Heart right ventricle (tissue), 16 donors: Measurements from ENCODE around the gene PJVK. TPM values are rescaled to one million over a fixed set of nuclear protein-coding genes. Genes with fewer than 3 reads are reported as not detected.

ENCODE experiments used
- ATAC-seq, 8 donors: fragments of 200-7000 bp; cut with Tn5 transposase; one replicate each; pipeline ENCODE4 v1.9.1; 2020; ENCODE audit warnings: mild to moderate bottlenecking in 8 of 8, moderate library complexity in 8 of 8, moderate number of reproducible peaks in 1 of 8
- DNase-seq, 2 donors: peaks; one replicate each; pipeline ENCODE4 v3.0.0-alpha.2; 2020
- H3K27ac ChIP-seq, 10 donors: fragments of 200-600 bp; sonication (generic) in 2 of 10; one replicate each; pipeline versions ENCODE4 v1.5.0 to v1.8.0; 2020 to 2022; ENCODE audit warnings: mild to moderate bottlenecking in 3 of 10
- H3K27me3 ChIP-seq, 7 donors: fragments of 200-600 bp; one replicate each; pipeline ENCODE4 v1.8.0; 2021 to 2022; ENCODE audit warnings: mild to moderate bottlenecking in 2 of 7
- H3K36me3 ChIP-seq, 9 donors: fragments of 200-600 bp; sonication (generic) in 1 of 9; one replicate each; pipeline versions ENCODE4 v1.5.0 to v1.8.0; 2020 to 2022; ENCODE audit warnings: mild to moderate bottlenecking in 2 of 9
- H3K4me1 ChIP-seq, 9 donors: fragments of 200-600 bp; sonication (generic) in 1 of 9; one replicate each; pipeline versions ENCODE4 v1.5.0 to v1.8.0; 2020 to 2022; ENCODE audit warnings: mild to moderate bottlenecking in 4 of 9
- H3K4me3 ChIP-seq, 10 donors: fragments of 200-600 bp; sonication (generic) in 2 of 10; one replicate each; pipeline versions ENCODE4 v1.5.0 to v1.8.0; 2020 to 2022; ENCODE audit warnings: mild to moderate bottlenecking in 7 of 10, moderate library complexity in 2 of 10
- H3K9me3 ChIP-seq, 11 donors: fragments of 200-600 bp in 10 of 11; sonication (generic) in 2 of 11; one replicate each; pipeline versions ENCODE4 v1.5.0 to v1.8.0; 2013 to 2022; ENCODE audit warnings: mild to moderate bottlenecking in 2 of 11, control low read depth in 1 of 11, moderate library complexity in 1 of 11
- WGBS, 2 donors: extraction: QIAGEN DNeasy Blood & Tissue Kit; methylation state at CpG; one replicate each; pipeline ENCODE4 v1.1.7; 2013; ENCODE audit warnings: inconsistent platforms in 1 of 2; 5-methylcytosine and 5-hydroxymethylcytosine counted together
- intact Hi-C, 10 donors: fragments of 100-400 bp; cut with DNase I; formaldehyde crosslinking; loops; one replicate each; pipeline versions ENCODE4 v1.11.1 to v1.14.2; 2022
- polyA plus RNA-seq, 2 donors: library from polyadenylated mRNA; stranded (reverse); fragments of 200-250 nt; gene quantifications; one replicate each; pipeline ENCODE4 v1.2.3, GENCODE V29; 2013
- total RNA-seq, 10 donors: library from RNA; stranded (reverse); fragmentation: NEBNext Ultra II Directional in 3 of 10; extraction: Animal tissue kit (Norgen Biotek cat#: 25700) in 3 of 10; gene quantifications; one replicate each; pipeline versions ENCODE4 v1.2.1 to v1.2.4, GENCODE V29; 2021 to 2023
- TF ChIP-seq, protein P1 (sequence below), 9 donors: fragments of 200-600 bp; sonication (generic) in 2 of 9; IDR thresholded peaks; one replicate each; pipeline versions ENCODE4 v1.5.0 to v1.8.0; 2021 to 2022; ENCODE audit warnings: antibody characterized with exemption in 9 of 9, mild to moderate bottlenecking in 5 of 9, moderate library complexity in 1 of 9
- donor health status: Arrhythmogenic right ventricular cardiomyopathy.
- donor health status: ischemic (EF 13 %, LVEDD 7.1; RV severe dilation, severe dysfunction).
- donor health status: healthy with polysubstance abuse.
- donor health status: DM: no; HTN: yes; CAD: no.
- donor health status: DM: no; HTN: no; CAD: no.
- donor health status: ischemic (EF 25% LVEDD 6.9; RV normal size, moderate dysfunction).
- donor health status: ischemic (EF 25% LVEDD 5.7; RV mildly dilated, moderate dysfunction).
- donor health status: healthy.
- donor health status: DM: yes; HTN: yes; CAD: no.
- donor health status: Ischemic cardiomyopathy.
- donor health status: ischemic (EF 35%, LVEDD 5.7; RV mildly dilated, moderate dysfunction).
- donor health status: nonischemic (EF 11% LVEDD 7.7; RV severe dilation, severe dysfunction).
- donor health status: DM: yes; HTN: yes; CAD: no.
- donor health status: PGD.
- donor health status: ischemic (EF 29% LVEDD 5.4; RV normal size, mild dysfunction).
- donor health status: nonischemic (EF 23%, LVEDD 6.1; RV moderate dilation, normal function).

Gene PJVK
- total and polyA plus RNA-seq, 12 donors = 0.54 to 6.6 (median 1.7) TPM

DNA sequence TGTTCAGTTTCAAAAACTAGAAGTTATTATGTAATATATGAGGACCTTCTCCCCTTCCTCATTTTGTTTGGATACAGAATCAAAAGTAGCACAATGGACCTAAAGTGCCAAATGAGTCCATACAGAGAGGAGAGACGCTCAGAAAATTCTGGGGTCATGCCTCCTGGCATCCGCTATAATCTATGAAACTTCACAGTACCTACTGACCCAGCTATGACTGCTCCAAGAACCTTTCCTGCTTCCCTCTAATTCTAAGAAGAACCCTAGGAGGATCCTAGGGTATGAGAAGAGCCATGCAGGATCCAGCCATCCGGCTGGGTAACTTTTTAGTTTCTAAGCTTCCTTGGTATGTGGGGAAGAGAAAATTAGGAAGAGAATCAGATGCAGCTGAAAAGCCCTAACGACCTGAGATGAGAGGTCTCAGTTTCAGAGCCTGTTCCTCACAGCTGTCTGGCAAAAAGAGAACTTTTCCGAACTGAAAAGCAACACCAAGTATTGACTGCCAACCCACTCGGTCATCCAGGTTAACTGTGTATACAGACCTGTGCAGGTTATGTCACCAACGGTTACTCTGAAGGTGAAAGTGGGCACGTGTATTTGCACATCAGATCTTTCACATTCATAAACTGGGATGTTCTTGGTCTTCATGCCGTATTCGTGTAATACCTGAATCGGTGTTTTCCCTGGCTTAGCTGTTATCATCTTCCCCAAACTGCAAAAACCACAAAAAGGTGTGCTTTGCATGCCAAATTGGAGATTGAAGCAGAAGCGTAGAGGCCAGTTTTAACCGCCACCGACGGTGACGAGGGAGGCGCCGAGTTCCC is 1.3 kb upstream of the PJVK start:
- intact Hi-C loops = loop anchor here in 3 of 10 donors (2.0 kb wide), 2 partner anchors 27 to 29 kb away; partner anchors contain the start of gene FKBP7 (in 2 of the 3)
- Histone ChIP-seq H3K9me3 (no peaks in the 10 kb centered on the region), H3K4me1 (peaks cover 10 to 40% (median 30%) of the 10 kb centered on the region in 9 donors), H3K36me3 (peaks cover 0 to 40% (median 7%) of the 10 kb centered on the region in 9 donors), H3K27ac (peak overlapping the region; percentile 94 to 99 (median 97)), H3K4me3 (peak overlapping the region; percentile 51 to 99 (median 86)), H3K27me3 (no peaks in the 10 kb centered on the region)
- TF ChIP-seq, protein P1, sequence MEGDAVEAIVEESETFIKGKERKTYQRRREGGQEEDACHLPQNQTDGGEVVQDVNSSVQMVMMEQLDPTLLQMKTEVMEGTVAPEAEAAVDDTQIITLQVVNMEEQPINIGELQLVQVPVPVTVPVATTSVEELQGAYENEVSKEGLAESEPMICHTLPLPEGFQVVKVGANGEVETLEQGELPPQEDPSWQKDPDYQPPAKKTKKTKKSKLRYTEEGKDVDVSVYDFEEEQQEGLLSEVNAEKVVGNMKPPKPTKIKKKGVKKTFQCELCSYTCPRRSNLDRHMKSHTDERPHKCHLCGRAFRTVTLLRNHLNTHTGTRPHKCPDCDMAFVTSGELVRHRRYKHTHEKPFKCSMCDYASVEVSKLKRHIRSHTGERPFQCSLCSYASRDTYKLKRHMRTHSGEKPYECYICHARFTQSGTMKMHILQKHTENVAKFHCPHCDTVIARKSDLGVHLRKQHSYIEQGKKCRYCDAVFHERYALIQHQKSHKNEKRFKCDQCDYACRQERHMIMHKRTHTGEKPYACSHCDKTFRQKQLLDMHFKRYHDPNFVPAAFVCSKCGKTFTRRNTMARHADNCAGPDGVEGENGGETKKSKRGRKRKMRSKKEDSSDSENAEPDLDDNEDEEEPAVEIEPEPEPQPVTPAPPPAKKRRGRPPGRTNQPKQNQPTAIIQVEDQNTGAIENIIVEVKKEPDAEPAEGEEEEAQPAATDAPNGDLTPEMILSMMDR (IDR thresholded peaks at IDR 0.05) = no peak
- no peak for ATAC-seq
- WGBS, 2 donors = 6% methylated on average over 18 of the region's 18 CpGs
- no peak for DNase-seq

DNA sequence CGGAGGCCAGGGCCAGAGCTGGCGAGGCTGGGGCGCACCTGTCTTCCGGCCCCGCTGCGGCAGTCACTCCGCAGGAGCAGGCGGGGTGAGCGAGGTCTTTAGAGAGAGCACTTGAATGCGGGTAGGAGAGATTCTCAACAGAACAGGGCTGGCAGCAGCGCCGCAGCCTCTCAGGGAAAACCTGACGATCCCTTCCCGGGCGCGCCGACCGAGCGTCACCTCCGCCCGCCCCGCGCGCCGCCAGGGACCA is 729 bp upstream of the PJVK start:
- no peaks in the 10 kb centered on the region for H3K27me3 ChIP-seq
- peaks cover 0 to 34% (median 7%) of the 10 kb centered on the region in 9 donors for H3K36me3 ChIP-seq
- peak overlapping the region; percentile 51 to 99 (median 86) for H3K4me3 ChIP-seq
- no peaks in the 10 kb centered on the region for H3K9me3 ChIP-seq
- H3K27ac ChIP-seq = peak overlapping the region; percentile 94 to 99 (median 97)
- intact Hi-C loops = loop anchor here in 3 of 10 donors (2.0 kb wide), 2 partner anchors 26 to 28 kb away; partner anchors contain the start of gene FKBP7 (in 2 of the 3)
- ATAC-seq (no peak), DNase-seq (no peak)
- 0 to 1% methylated on average over 25 of the region's 25 CpGs for WGBS, 2 donors
- TF ChIP-seq, protein P1 (IDR thresholded peaks at IDR 0.05) = no peak
- H3K4me1 ChIP-seq = peaks cover 10 to 40% (median 30%) of the 10 kb centered on the region in 9 donors

DNA sequence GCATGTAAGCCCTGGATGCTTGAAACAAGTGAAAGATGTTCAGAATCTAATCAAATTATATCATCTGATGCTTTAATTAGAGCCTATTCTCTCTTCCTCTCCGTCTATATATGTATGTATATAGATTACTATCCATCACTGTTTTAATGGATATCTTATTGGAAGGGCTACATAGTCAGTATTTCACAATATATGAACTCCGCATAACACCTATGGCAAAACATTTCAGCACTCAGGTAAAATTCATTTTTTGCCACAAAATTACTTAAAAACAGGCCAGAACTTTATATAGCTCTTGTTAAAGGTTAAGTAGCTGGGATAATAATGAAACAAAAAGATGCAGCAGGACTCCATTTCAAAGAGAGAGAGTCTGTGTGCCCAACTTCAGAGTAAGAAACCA is 1.2 kb downstream of the PJVK start:
- WGBS, 2 donors = 100% methylated on average over 2 of the region's 2 CpGs
- intact Hi-C loops = no loop called here
- TF ChIP-seq, protein P1 (IDR thresholded peaks at IDR 0.05) = no peak
- H3K27me3 ChIP-seq = no peaks in the 10 kb centered on the region
- no peak overlapping the region for H3K4me3 ChIP-seq
- H3K9me3 ChIP-seq = no peaks in the 10 kb centered on the region
- H3K27ac ChIP-seq = peak overlapping the region in 3 of 10 donors; percentile 94 to 99 (median 98)
- peaks cover 0 to 17% (median 0%) of the 10 kb centered on the region in 9 donors for H3K36me3 ChIP-seq
- DNase-seq (no peak), ATAC-seq (no peak)
- peaks cover 10 to 40% (median 30%) of the 10 kb centered on the region in 9 donors for H3K4me1 ChIP-seq

DNA sequence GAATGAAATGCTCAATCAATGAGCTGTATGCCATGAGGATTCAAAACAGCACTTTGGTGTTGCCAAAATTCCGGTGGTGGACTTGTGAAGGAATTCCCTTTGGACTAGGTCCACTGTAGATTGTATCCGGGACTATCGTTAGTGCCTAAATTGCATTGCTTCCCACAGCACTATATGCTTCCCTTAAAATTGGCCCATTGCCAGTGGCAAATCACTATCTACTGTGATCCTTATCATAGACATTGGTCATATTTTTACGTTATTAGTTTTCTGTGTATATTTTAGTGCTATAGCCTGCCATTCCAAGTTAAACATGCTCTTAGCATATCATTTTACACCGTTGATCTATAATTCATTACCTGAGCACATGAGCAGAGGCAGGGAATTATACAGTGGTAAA is 1.7 kb downstream of the PJVK start:
- DNase-seq = no peak
- Histone ChIP-seq H3K9me3 (no peaks in the 10 kb centered on the region), H3K27ac (no peak overlapping the region), H3K4me1 (peaks cover 10 to 38% (median 27%) of the 10 kb centered on the region in 9 donors), H3K27me3 (no peaks in the 10 kb centered on the region), H3K36me3 (peaks cover 0 to 11% (median 0%) of the 10 kb centered on the region in 9 donors), H3K4me3 (no peak overlapping the region)
- 39 to 48% methylated on average over 5 of the region's 5 CpGs for WGBS, 2 donors
- no peak for ATAC-seq
- intact Hi-C loops = no loop called here
- TF ChIP-seq, protein P1 (IDR thresholded peaks at IDR 0.05) = no peak
